Endothelial cell of hepatic sinusoid (primary cell): ENCODE data around the gene RAD9A.

Source experiments
- in situ Hi-C: cut with HindIII; loops from 2 replicates; pipeline ENCODE4 v1.10.0; 2017; ENCODE audit warnings: low sequenced_read_pairs

Gene RAD9A

GRCh38 chr11:67407688-67408163, 15.9 kb downstream of the RAD9A start:
- in situ Hi-C loops = no loop called here

GRCh38 chr11:67408437-67409200, 16.8 kb downstream of the RAD9A start:
- in situ Hi-C loops = no loop called here

GRCh38 chr11:67409261-67409666, 17.5 kb downstream of the RAD9A start:
- in situ Hi-C loops = no loop called here

- in situ Hi-C loops = no loop called here
These were observed 18.1 kb downstream of the RAD9A start for GRCh38 chr11:67409781-67410368.

- in situ Hi-C loops = no loop called here
These were observed 18.6 kb downstream of the RAD9A start for GRCh38 chr11:67410369-67410831.

- in situ Hi-C loops = no loop called here
These were observed 19.4 kb downstream of the RAD9A start for GRCh38 chr11:67410984-67411784.

- in situ Hi-C loops = no loop called here
These were observed 20.0 kb downstream of the RAD9A start for GRCh38 chr11:67411785-67412152.

- in situ Hi-C loops = no loop called here
These were observed 20.9 kb downstream of the RAD9A start for GRCh38 chr11:67412495-67413179.

- in situ Hi-C loops = no loop called here
These were observed 21.6 kb downstream of the RAD9A start for GRCh38 chr11:67413266-67413849.

GRCh38 chr11:67415501-67416304, 23.9 kb downstream of the RAD9A start, which contains the start of gene CARNS1:
Gene CARNS1, plus strand, starts transcription at chr11:67415678. Its CDS starts 522 bp downstream, at chr11:67416200.
- in situ Hi-C loops = no loop called here

- in situ Hi-C loops = no loop called here
These were observed 24.9 kb downstream of the RAD9A start for GRCh38 chr11:67416416-67417335.

- in situ Hi-C loops = no loop called here
These were observed 25.6 kb downstream of the RAD9A start for GRCh38 chr11:67417425-67417824.

GRCh38 chr11:67418476-67419281, 26.9 kb downstream of the RAD9A start:
- in situ Hi-C loops = no loop called here

- in situ Hi-C loops = no loop called here
These were observed 27.7 kb downstream of the RAD9A start for GRCh38 chr11:67419325-67420049.

GRCh38 chr11:67420147-67420645, 28.4 kb downstream of the RAD9A start:
- in situ Hi-C loops = no loop called here

GRCh38 chr11:67420646-67421429, 29.1 kb downstream of the RAD9A start:
- in situ Hi-C loops = no loop called here
